GM12878 (cell line): ENCODE data around the gene NPAS3. TPM values are rescaled to one million over a fixed set of nuclear protein-coding genes. Genes with fewer than 3 reads are reported as not detected.

Source experiments
- ATAC-seq: fragments of 200-7000 bp; cut with Tn5 transposase; 3 replicates; pipeline ENCODE4 v1.9.1; 2020; ENCODE audit warnings: mild to moderate bottlenecking, moderate library complexity
- BruUV-seq: library from RNA; stranded (reverse); fragments of 400-500 nt; replicated peaks from 2 replicates; lab custom pipeline; 2021; lab: Mats Ljungman, UMichigan
- CTCF ChIA-PET: fragments of 300-600 bp; sonication (Branson Sonifier 250); formaldehyde crosslinking; extraction: SDS; loops from one replicate; lab custom pipeline; 2021; ENCODE audit warnings: inconsistent platforms; lab: Yijun Ruan, JAX
- POLR2A ChIA-PET: fragments of 350-600 bp; formaldehyde crosslinking; extraction: SDS; loops from one replicate; lab custom pipeline; 2021; ENCODE audit warnings: inconsistent platforms; lab: Charles Lee
- RAD21 ChIA-PET: fragments of 300-600 bp; sonication (Branson Sonifier 250); formaldehyde crosslinking; loops from one replicate; lab custom pipeline; 2023; ENCODE audit warnings: antibody characterized with exemption; ENCODE audit not compliant: unreplicated experiment; lab: Charles Lee
- SMC1A ChIA-PET: fragments of 300-600 bp; sonication (Branson Sonifier 250); formaldehyde crosslinking; loops from one replicate; lab custom pipeline; 2023; ENCODE audit not compliant: unreplicated experiment, uncharacterized antibody; lab: Charles Lee
- DNase-seq: peaks from one replicate; pipeline ENCODE4 v3.0.0-alpha.2; 2011; ENCODE audit warnings: low read depth, low spot score
- FAIRE-seq: peaks from 3 replicates; lab custom pipeline; 2011; peaks lifted over from hg19 to GRCh38; lab: Jason Lieb, UNC
- H2AFZ ChIP-seq: 2 replicates; pipeline ENCODE4 v1.6.0; 2011; ENCODE audit warnings: low read depth, low read length, control low read depth; ENCODE audit not compliant: control insufficient read depth
- H3K27ac ChIP-seq: 2 replicates; pipeline ENCODE4 v1.5.1; 2011; ENCODE audit warnings: control low read depth; ENCODE audit not compliant: control insufficient read depth, insufficient read depth
- H3K27me3 ChIP-seq, 2 experiments: replicated peaks in 1 of 2; 2 replicates each; pipeline versions ENCODE4 v1.6.0 to v1.6.1; 2011; ENCODE audit warnings: low read length in 1 of 2; ENCODE audit not compliant: control insufficient read depth in 2 of 2, insufficient read depth in 2 of 2
- H3K36me3 ChIP-seq, 2 experiments: 2 replicates each; pipeline ENCODE4 v1.5.1; 2011; ENCODE audit warnings: low read length in 1 of 2; ENCODE audit not compliant: control insufficient read depth in 2 of 2, insufficient read depth in 2 of 2
- H3K4me1 ChIP-seq: 2 replicates; pipeline ENCODE4 v1.6.1; 2011; ENCODE audit warnings: mild to moderate bottlenecking, low read length, moderate library complexity, mixed read lengths; ENCODE audit not compliant: control insufficient read depth, insufficient read depth
- H3K4me2 ChIP-seq: 2 replicates; pipeline ENCODE4 v1.6.0; 2011; ENCODE audit warnings: control low read depth; ENCODE audit not compliant: control insufficient read depth, insufficient read depth
- H3K4me3 ChIP-seq: fragments of 200-600 bp; sonication (generic); 2 replicates; pipeline ENCODE4 v1.5.1; 2016
- H3K79me2 ChIP-seq: 2 replicates; pipeline ENCODE4 v1.6.0; 2011; ENCODE audit warnings: low read length; ENCODE audit not compliant: control insufficient read depth, insufficient read depth
- H3K9ac ChIP-seq: 2 replicates; pipeline ENCODE4 v1.8.0; 2011; ENCODE audit warnings: low read length, control low read depth, mixed read lengths; ENCODE audit not compliant: control insufficient read depth, insufficient read depth
- H3K9me3 ChIP-seq: replicated peaks from 3 replicates; pipeline ENCODE4 v1.5.1; 2011; ENCODE audit warnings: mild to moderate bottlenecking, low read length; ENCODE audit not compliant: control insufficient read depth, insufficient read depth
- H4K20me1 ChIP-seq: 2 replicates; pipeline ENCODE4 v1.6.0; 2011; ENCODE audit not compliant: control insufficient read depth, insufficient read depth
- CHD1 ChIP-seq: IDR thresholded peaks from 2 replicates; pipeline ENCODE4 v1.6.1; 2012; ENCODE audit warnings: low read depth, low read length, improper control_type of control experiment
- DPF2 ChIP-seq: fragments of 450-650 bp; IDR thresholded peaks from 2 replicates; pipeline ENCODE4 v1.6.1; 2017; ENCODE audit warnings: mild to moderate bottlenecking
- FOXM1 ChIP-seq: IDR thresholded peaks from 2 replicates; pipeline ENCODE4 v1.6.1; 2012; ENCODE audit warnings: low read depth, mild to moderate bottlenecking, inconsistent platforms, low read length, moderate library complexity
- MEF2B ChIP-seq: fragments of 450-650 bp; IDR thresholded peaks from 2 replicates; pipeline ENCODE4 v1.6.1; 2018; ENCODE audit warnings: mild to moderate bottlenecking, moderate library complexity; ENCODE audit not compliant: partially characterized antibody, poor library complexity, severe bottlenecking
- NFXL1 ChIP-seq: fragments of 450-650 bp; IDR thresholded peaks from 2 replicates; pipeline ENCODE4 v1.6.1; 2017; ENCODE audit warnings: antibody characterized with exemption, mild to moderate bottlenecking, borderline replicate concordance
- NR2C2 ChIP-seq: IDR thresholded peaks from 2 replicates; pipeline ENCODE4 v1.6.1; 2011; ENCODE audit warnings: borderline replicate concordance, low read depth; ENCODE audit not compliant: control insufficient read depth, insufficient read length
- NRF1 ChIP-seq: conservative IDR thresholded peaks from 2 replicates; pipeline ENCODE4 v1.6.1; 2011; ENCODE audit warnings: mild to moderate bottlenecking, low read depth, low read length, improper control_type of control experiment
- POLR2AphosphoS2 ChIP-seq: IDR thresholded peaks from 2 replicates; pipeline ENCODE4 v1.6.1; 2011; ENCODE audit warnings: low read depth, mild to moderate bottlenecking, low read length, improper control_type of control experiment, moderate library complexity
- RB1 ChIP-seq: fragments of 450-650 bp; formaldehyde crosslinking; IDR thresholded peaks from 2 replicates; pipeline ENCODE4 v1.6.1; 2017; ENCODE audit warnings: mild to moderate bottlenecking, borderline replicate concordance
- SPI1 ChIP-seq: IDR thresholded peaks from 2 replicates; pipeline ENCODE4 v1.6.1; 2011; ENCODE audit warnings: low read depth, mild to moderate bottlenecking, low read length, moderate library complexity, borderline replicate concordance; ENCODE audit not compliant: insufficient read depth
- TCF12 ChIP-seq: IDR thresholded peaks from 2 replicates; pipeline ENCODE4 v1.6.1; 2011; ENCODE audit warnings: low read depth, mild to moderate bottlenecking, low read length
- ZNF217 ChIP-seq: fragments of 450-650 bp; IDR thresholded peaks from 2 replicates; pipeline ENCODE4 v1.6.1; 2017; ENCODE audit warnings: antibody characterized with exemption, mild to moderate bottlenecking
- ZNF24 ChIP-seq: fragments of 450-650 bp; IDR thresholded peaks from 2 replicates; pipeline ENCODE4 v1.6.1; 2017; ENCODE audit warnings: antibody characterized with exemption, mild to moderate bottlenecking
- ZZZ3 ChIP-seq: IDR thresholded peaks from 2 replicates; pipeline ENCODE4 v1.6.1; 2011; ENCODE audit warnings: low read depth; ENCODE audit not compliant: control insufficient read depth, insufficient read length
- WGBS: methylation state at CpG from one replicate; pipeline ENCODE4 v1.1.6; 2016; ENCODE audit warnings: low lambda C conversion rate; ENCODE audit not compliant: insufficient replicate concordance, insufficient coverage; ENCODE audit errors: missing lambda C conversion rate; 5-methylcytosine and 5-hydroxymethylcytosine counted together
- in situ Hi-C: fragments of 300-500 bp; cut with MboI; formaldehyde crosslinking; loops from 9 replicates; pipeline ENCODE4 v1.14.3; 2018; ENCODE audit warnings: mixed read lengths
- intact Hi-C: fragments of 100-400 bp; cut with micrococcal nuclease; formaldehyde crosslinking; loops from one replicate; pipeline ENCODE4 v1.14.2; 2022; ENCODE audit not compliant: unreplicated experiment
- polyA plus RNA-seq, 11 experiments: library from polyadenylated mRNA; depleted of rRNA in 4 of 11; unstranded in 6 of 11; stranded (reverse) in 5 of 11; fragments of >200 nt; fragmentation: Nextera tagmentation in 4 of 11; fragmentation: Illumina TruSeq in 1 of 11; extraction: Ambion mirVana in 4 of 11; extraction: Trizol in 1 of 11; gene quantifications; 1 replicate in 1 of 11; 2 replicates in 10 of 11; pipeline versions ENCODE4 v1.2.1 to v1.2.3, GENCODE V29; 2011 to 2016; ENCODE audit warnings: inconsistent platforms in 2 of 11, missing spikeins in 2 of 11, low read depth in 1 of 11
- total RNA-seq, 4 experiments: library from RNA; depleted of rRNA in 3 of 4; stranded (reverse); fragments of >200 nt in 3 of 4; fragmentation: Illumina TruSeq in 1 of 4; extraction: Trizol in 1 of 4; gene quantifications; 2 replicates each; pipeline versions ENCODE4 v1.2.1 to v1.2.3, GENCODE V29; 2013 to 2021
- TF ChIP-seq, protein P1 (sequence below): fragments of 450-650 bp; conservative IDR thresholded peaks from 2 replicates; pipeline ENCODE4 v1.6.1; 2017; ENCODE audit warnings: mild to moderate bottlenecking, moderate library complexity
- TF ChIP-seq, protein P2 (sequence below): IDR thresholded peaks from 2 replicates; pipeline ENCODE4 v1.6.1; 2011; ENCODE audit warnings: borderline replicate concordance, low read depth, mild to moderate bottlenecking, moderate library complexity, mixed read lengths, low read length; ENCODE audit not compliant: insufficient read depth; ENCODE audit errors: extremely low read length
- TF ChIP-seq, protein P3 (sequence below): IDR thresholded peaks from 2 replicates; pipeline ENCODE4 v1.6.1; 2012; ENCODE audit warnings: low read depth, low read length, improper control_type of control experiment

Gene NPAS3
- total and polyA plus RNA-seq, 10 of the 15 experiments (the other 5 are each of a cell fraction or from before 2014, with no cell fraction given), result under 0.01 to 2.7 (median 0.03) TPM; not detected in 6

DNA sequence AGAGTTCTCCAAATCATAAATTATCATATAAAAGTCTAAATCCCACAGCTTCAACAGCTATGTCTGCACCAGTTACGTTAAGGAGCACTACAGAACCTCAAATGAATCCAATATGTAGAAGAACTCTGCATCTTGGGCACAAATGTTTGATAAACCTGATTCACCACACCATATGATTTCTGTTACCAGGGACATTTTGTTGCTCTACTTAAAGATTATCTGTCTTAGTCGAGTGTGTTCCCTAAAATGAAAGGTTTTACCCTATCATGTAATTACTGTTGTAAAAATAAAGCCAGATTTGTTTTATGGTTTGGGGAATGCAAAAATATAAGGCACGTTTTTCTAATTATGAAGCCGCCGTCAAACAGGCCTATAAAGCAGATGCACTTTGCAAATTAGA lies 649.1 kb downstream of the NPAS3 start (continued):
- TF ChIP-seq, protein P1, sequence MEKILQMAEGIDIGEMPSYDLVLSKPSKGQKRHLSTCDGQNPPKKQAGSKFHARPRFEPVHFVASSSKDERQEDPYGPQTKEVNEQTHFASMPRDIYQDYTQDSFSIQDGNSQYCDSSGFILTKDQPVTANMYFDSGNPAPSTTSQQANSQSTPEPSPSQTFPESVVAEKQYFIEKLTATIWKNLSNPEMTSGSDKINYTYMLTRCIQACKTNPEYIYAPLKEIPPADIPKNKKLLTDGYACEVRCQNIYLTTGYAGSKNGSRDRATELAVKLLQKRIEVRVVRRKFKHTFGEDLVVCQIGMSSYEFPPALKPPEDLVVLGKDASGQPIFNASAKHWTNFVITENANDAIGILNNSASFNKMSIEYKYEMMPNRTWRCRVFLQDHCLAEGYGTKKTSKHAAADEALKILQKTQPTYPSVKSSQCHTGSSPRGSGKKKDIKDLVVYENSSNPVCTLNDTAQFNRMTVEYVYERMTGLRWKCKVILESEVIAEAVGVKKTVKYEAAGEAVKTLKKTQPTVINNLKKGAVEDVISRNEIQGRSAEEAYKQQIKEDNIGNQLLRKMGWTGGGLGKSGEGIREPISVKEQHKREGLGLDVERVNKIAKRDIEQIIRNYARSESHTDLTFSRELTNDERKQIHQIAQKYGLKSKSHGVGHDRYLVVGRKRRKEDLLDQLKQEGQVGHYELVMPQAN, result no peak
- TF ChIP-seq NRF1 (no peak), DPF2 (no peak), FOXM1 (no peak)
- TF ChIP-seq, protein P2, sequence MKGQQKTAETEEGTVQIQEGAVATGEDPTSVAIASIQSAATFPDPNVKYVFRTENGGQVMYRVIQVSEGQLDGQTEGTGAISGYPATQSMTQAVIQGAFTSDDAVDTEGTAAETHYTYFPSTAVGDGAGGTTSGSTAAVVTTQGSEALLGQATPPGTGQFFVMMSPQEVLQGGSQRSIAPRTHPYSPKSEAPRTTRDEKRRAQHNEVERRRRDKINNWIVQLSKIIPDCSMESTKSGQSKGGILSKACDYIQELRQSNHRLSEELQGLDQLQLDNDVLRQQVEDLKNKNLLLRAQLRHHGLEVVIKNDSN, result no peak

DNA sequence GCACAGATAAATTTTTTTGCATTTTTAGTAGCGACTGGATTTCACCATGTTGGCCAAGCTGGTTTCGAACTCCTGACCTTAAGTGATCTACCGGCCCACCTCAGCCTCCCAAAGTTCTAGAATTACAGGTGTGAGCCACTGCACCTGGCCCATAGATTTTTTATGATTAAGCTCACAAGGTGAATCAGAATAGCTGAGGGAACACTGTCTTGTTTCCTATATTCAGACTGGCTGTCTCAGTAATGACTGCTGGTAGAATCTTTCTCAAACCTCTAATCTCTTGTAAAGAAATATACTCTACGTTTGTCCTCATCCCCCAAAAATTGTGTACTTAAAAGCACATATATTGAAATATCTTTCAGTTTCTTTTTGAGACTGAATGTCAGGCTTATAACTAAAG lies 650.1 kb downstream of the NPAS3 start:
- H3K4me2 ChIP-seq, result no peak overlapping the region
- H3K36me3 ChIP-seq, result no peaks in the 10 kb centered on the region
- FAIRE-seq (no peak), DNase-seq (no peak), ATAC-seq (no peak)
- ChIA-PET SMC1A (interaction anchor here (0.8 to 6.0 kb wide), 9 partner anchors 10 to 84 kb away, joined by 3 to 44 read pairs (median 3); no protein-coding TSS in a partner anchor), CTCF (interaction anchor here (1.0 to 2.7 kb wide), 6 partner anchors 9 to 65 kb away, joined by 3 to 11 read pairs (median 4); no protein-coding TSS in a partner anchor), RAD21 (interaction anchor here (1.0 to 2.2 kb wide), 8 partner anchors 9 to 77 kb away, joined by 3 to 9 read pairs (median 4); no protein-coding TSS in a partner anchor), POLR2A (interaction anchor here (0.8 to 3.8 kb wide), 4 partner anchors 9 to 60 kb away, joined by 3 to 12 read pairs (median 4); no protein-coding TSS in a partner anchor)
- no peaks in the 10 kb centered on the region for H3K79me2 ChIP-seq
- BruUV-seq, result no TSS peak
- H2AFZ ChIP-seq, result no peak overlapping the region
- H3K4me1 ChIP-seq, result no peaks in the 10 kb centered on the region
- WGBS, result 22% methylated on average over 4 of the region's 4 CpGs
- intact Hi-C loops, result no loop called here
- no peak overlapping the region for H3K27ac ChIP-seq
- H3K9me3 ChIP-seq, result no peaks in the 10 kb centered on the region
- H3K9ac ChIP-seq, result no peak overlapping the region
- in situ Hi-C loops, result no loop called here
- no peaks in the 10 kb centered on the region; a peak in 2 of 4 replicates for H3K27me3 ChIP-seq
- no peak overlapping the region for H3K4me3 ChIP-seq
- H4K20me1 ChIP-seq, result no peaks in the 10 kb centered on the region
- no peak for TF ChIP-seq NFXL1
- no peak for TF ChIP-seq NR2C2
- TF ChIP-seq RB1, result no peak
- TF ChIP-seq SPI1, result no peak
- TF ChIP-seq, protein P3, sequence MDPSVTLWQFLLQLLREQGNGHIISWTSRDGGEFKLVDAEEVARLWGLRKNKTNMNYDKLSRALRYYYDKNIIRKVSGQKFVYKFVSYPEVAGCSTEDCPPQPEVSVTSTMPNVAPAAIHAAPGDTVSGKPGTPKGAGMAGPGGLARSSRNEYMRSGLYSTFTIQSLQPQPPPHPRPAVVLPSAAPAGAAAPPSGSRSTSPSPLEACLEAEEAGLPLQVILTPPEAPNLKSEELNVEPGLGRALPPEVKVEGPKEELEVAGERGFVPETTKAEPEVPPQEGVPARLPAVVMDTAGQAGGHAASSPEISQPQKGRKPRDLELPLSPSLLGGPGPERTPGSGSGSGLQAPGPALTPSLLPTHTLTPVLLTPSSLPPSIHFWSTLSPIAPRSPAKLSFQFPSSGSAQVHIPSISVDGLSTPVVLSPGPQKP, result no peak
- TF ChIP-seq MEF2B, result no peak
- TF ChIP-seq POLR2AphosphoS2, result no peak
- TF ChIP-seq TCF12, result no peak
- TF ChIP-seq CHD1, result no peak
- TF ChIP-seq ZNF217, result no peak
- no peak for TF ChIP-seq ZNF24
- TF ChIP-seq ZZZ3, result no peak
